PFSK-1 (cell line): ENCODE results near the gene CTSH.
A peak's percentile ranks its signal among the peaks of the same experiment; 100 is the strongest.

Experiments
- FOXP2 ChIP-seq: optimal IDR thresholded peaks from 2 replicates; pipeline ENCODE3; 2011; ENCODE audit warnings: borderline replicate concordance, control low read depth, inconsistent platforms; ENCODE audit not compliant: insufficient read depth; ENCODE audit errors: extremely low read length, extremely low read depth
- POLR2AphosphoS5 ChIP-seq: IDR thresholded peaks from 2 replicates; pipeline ENCODE4 v1.6.1; 2012; ENCODE audit warnings: low read depth, mild to moderate bottlenecking, control low read depth, low read length, moderate library complexity
- REST ChIP-seq, 2 experiments: IDR thresholded peaks; 2 replicates each; pipeline versions ENCODE4 v1.6.1 to v1.8.0; 2011 to 2012; ENCODE audit warnings: low read depth in 2 of 2, low read length in 2 of 2, control low read depth in 1 of 2, inconsistent platforms in 1 of 2, mild to moderate bottlenecking in 1 of 2, moderate library complexity in 1 of 2; ENCODE audit not compliant: insufficient read depth in 1 of 2
- SIN3A ChIP-seq: IDR thresholded peaks from 2 replicates; pipeline ENCODE4 v1.6.1; 2012; ENCODE audit warnings: mild to moderate bottlenecking, low read length, moderate library complexity, borderline replicate concordance; ENCODE audit not compliant: insufficient read depth
- TAF1 ChIP-seq: IDR thresholded peaks from 2 replicates; pipeline ENCODE4 v1.6.1; 2012; ENCODE audit warnings: low read length, control low read depth, borderline replicate concordance; ENCODE audit not compliant: insufficient read depth

The CTSH gene

GRCh38 chr15:78909791-78910228 is 35.0 kb downstream of the CTSH start:
- TF ChIP-seq REST (IDR thresholded peaks at IDR 0.05; ENCODE audit: insufficient read depth in 1 of 2, low read depth in 2 of 2, low read length in 2 of 2) = no peak
- no peak for TF ChIP-seq SIN3A
- TF ChIP-seq POLR2AphosphoS5 = no peak
- no peak for TF ChIP-seq TAF1
- TF ChIP-seq FOXP2 = no peak

GRCh38 chr15:78909160-78909695 is 35.6 kb downstream of the CTSH start:
- TF ChIP-seq REST (IDR thresholded peaks at IDR 0.05; ENCODE audit: insufficient read depth in 1 of 2, low read depth in 2 of 2, low read length in 2 of 2) (no peak), TAF1 (no peak), POLR2AphosphoS5 (no peak), SIN3A (no peak), FOXP2 (no peak)

- TF ChIP-seq POLR2AphosphoS5 (0 out of 2 replicates have a peak, but pooled peaks have one; percentile 30), SIN3A (no peak), TAF1 (no peak)
These were observed 37.3 kb downstream of the CTSH start for GRCh38 chr15:78907577-78907976.

- TF ChIP-seq TAF1 (no peak), POLR2AphosphoS5 (no peak), SIN3A (no peak), REST (IDR thresholded peaks at IDR 0.05; ENCODE audit: insufficient read depth in 1 of 2, low read depth in 2 of 2, low read length in 2 of 2) (no peak), FOXP2 (no peak)
These were observed 38.6 kb downstream of the CTSH start for GRCh38 chr15:78906316-78906620.

GRCh38 chr15:78904599-78905358 is 40.1 kb downstream of the CTSH start:
- no peak for TF ChIP-seq FOXP2
- TF ChIP-seq SIN3A = no peak
- 0 out of 2 replicates have a peak, but pooled peaks have one; percentile 9 for TF ChIP-seq POLR2AphosphoS5
- TF ChIP-seq REST (IDR thresholded peaks at IDR 0.05; ENCODE audit: insufficient read depth in 1 of 2, low read depth in 2 of 2, low read length in 2 of 2) = no peak
- TF ChIP-seq TAF1 = no peak
